NCI-H187 (cell line): ENCODE results near the gene RBM6.
"Not testable (repeated sequence)": the region's sequence is repeated elsewhere in the genome, so short reads cannot be mapped to it uniquely, and the experiment has no call there.

Experiments
- DNase-seq, 2 experiments: peaks; one replicate each; lab custom pipeline; 2025; lab: John Stamatoyannopoulos, UW

Gene RBM6

DNA sequence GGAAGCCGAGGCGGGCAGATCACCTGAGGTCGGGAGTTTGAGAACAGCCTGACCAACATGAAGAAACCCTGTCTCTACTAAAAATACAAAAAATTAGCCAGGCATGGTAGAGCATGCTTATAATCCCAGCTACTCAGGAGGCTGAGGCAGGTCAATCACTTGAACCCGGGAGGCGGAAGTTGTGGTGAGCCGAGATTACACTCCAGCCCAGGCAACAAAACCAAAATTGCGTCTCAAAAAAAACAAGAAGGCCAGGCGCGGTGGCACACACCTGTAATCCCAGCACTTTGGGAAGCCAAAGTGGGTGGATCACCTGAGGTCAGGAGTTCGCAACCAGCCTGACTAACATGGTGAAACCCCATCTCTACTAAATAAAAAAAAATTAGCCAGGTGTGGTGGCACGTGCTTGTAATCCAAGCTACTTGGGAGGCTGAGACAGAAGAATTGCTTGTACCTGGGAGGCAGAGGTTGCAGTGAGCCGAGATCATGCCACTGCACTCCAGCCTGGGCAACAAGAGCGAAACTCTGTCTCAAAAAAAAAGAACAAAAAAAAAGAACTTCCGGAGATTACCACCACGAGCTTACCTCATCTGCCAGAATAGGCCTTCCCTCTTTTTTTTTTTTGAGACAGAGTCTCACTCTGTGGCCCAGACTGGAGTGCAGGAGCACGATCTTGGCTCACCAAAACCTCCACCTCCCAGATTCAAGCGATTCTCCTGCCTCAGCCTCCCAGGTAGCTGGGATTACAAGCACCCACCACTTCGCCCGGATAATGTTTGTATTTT lies 22.0 kb upstream of the RBM6 start:
- not testable (repeated sequence) for DNase-seq

DNA sequence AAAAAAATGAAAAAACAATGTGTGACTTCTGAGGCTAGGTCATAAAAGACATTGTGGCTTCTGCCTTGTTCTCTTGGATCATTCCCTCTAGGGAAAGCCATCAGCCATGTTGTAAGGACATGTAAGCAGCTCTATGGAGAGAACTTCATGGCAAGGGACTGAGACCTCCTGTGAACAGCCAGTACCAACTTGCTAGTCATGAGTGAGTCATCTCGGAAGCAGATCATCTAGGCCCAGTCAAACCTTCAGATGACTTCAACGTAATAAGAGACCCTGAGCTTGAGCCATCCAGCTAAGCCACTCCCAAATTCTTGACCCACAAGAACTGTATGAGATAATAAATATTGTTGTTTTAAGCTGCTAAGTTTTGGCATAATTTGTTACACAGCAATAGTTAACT lies 15.3 kb upstream of the RBM6 start:
- no peak for DNase-seq

DNA sequence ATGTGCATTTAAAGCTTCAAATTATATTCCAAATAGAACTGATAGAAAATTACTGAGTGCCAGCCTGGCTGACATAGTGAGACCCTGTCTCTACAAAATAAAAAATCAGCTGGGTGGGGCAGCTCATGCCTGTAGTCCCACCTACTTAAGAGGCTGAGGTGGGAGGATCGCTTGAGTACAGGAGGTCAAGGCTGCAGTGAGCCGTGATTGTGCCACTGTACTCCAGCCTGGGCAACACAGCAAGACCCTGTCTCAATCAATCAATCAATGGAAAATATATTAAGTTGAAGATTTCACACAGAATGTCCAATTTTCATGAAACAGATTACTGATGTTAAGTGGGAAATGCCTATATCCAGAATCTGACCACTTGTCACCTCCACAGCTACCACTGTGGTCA lies 14.5 kb upstream of the RBM6 start:
- DNase-seq: no peak

DNA sequence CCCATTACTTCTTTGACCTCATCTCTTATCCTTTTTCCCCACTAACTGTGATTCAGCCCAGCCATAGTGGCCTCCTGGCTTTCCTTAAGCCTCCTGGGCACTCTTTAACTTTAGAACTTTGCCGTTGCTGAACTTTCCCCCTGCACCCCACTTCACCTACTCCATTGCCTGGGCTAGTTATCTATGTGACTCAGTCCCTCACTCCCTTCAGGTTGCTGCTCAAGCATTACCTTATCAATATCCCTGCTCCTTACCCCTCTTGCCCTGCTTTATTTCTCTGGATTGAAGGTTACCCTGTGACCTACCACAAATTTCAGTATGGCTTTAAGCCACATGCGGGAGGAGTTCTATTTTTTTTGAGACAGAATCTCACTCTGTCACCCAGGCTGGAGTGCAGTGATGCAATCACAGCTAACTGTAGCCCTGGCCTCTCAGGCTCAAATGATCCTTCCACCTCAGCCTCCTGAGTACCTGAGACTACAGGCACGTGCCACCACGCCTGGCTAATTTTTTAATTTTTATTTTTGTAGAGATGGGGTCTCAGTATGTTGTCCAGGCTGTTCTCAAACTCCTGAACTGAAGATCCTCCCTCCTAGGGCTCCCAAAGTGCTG lies 13.7 kb upstream of the RBM6 start:
- DNase-seq: no peak

DNA sequence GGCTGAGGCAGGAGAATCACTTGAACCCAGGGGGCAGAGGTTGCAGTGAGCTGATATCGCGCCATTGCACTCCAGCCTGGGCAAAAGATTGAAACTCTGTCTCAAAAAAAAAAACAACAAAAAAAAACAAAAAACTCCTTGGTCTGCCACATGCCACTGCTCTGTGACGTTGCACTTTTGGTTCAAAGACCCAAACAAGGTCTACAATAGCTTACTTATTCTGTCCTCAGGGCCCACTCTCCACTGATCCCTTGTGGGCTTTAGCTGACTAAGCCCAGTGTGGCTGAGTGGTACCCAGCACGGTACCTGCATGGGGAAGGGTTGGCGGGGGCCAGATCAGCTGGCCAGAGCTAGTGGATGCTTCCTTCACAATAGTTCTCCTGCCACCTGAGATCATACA lies 12.2 kb upstream of the RBM6 start:
- DNase-seq: no peak

DNA sequence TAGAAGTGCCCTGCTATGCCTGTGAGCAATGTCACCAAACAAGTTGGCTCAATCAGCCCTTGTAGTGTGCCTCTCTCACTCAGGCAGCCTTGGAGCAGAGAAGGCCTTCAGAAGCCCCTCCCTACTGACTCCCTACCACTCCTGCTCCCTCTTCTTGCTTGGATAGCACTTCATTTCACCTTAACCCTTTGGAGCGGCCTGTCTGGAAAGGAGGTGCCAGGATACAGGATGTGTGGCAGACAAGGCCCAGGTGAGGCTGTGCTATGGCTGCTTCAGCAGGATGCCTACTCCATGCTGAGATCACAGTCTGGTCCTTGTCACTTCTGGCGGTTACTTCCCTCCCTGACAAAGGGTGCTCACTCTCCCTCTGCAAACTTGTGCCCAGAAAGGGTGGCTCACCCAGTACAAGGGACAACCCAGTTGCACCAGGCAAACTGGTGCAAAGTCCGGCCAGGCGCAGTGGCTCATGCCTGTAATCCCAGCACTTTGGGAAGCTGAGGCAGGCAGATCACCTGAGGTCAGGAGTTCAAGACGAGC lies 11.4 kb upstream of the RBM6 start:
- no peak for DNase-seq

DNA sequence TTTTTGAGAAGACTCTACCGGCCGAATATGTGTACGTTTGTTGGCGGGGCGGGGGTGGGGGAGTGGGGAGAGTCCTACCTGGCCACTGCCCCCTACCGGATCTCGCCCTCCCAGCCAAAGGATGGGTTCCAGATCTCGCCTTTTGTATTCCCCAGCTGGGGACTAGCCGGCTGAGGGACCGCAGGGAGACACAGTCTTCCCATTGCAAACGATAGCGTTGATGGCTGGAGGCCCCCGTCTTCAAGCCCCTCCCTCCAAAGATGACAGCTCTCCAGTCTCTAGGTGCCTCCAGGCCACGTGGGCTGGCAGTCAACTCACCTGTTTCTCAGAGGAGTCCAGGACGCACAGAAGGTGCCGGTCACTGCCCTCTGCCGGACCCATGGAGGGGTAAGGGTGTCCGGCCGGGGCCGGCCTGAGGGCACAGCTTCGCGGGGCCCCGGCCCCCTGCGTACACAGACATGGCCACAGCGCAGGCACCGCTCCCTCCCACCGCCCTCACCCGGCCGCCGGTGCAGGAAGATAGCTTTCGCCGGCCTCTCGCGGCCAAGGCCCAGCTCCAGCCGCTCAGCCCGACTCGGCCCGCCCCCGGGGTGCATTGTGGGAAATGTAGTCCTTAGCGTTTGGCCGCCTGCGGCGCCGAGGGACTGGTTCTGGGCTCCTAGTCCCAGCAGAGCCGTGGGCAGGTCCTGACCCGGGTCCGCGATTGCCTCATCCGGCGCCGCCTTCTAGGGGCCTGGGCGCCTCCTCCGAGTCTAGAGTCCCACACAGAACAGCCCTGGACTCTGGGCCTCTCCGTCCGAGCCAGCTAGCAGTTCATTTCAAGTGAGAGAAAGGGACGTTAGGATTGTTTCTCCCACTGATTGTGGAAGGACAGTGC lies 10.4 kb upstream of the RBM6 start, which contains the start of gene MON1A:
Gene MON1A (minus strand): TSS at position 521 of the 877 bp plus-strand sequence. CDS start 16,465 bp downstream, outside the sequence.
- peak; percentile 50 to 70 for DNase-seq

DNA sequence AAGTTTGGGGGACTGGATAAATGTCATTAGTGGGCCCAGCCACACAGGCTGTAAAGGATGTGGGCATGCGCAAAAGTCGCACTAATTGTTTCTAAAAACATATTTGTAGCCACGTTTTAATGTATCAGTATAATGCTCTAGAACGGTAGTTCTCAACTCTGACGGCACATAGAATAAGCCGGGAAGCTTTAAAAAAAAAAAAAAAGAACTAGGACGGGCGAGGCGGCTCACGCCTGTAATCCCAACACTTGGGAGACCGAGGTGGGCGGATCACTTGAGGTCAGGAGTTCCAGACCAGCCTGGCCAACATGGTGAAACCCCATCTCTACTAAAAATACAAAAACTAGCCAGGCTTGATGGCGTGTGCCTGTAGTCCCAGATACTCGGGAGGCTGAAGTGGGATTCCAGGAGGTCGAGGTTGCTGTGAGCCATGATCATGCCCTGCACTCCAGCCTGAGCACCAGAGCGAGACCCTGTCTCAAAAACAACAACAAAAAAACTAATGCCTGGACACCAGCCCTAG lies 9.7 kb upstream of the RBM6 start:
- DNase-seq: no peak

DNA sequence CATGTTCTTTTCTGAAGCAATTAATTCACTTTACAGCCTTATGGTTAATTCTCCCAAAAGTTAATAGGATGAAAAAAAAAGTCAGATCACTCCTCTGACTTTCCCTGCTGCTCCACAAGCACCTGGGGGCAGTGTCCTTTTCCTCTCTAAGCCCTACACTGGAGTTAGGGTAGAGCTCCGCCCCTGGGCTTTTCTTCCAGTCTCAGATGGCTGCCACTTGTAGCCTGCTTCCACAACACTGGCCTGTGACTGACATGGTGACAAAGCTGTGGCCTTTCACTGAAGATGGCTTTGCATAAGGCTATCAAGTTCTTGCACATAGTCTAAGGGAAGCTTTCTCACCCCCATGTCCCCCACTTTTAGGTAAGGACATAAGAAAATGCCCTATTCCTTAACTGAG lies 9.0 kb upstream of the RBM6 start:
- DNase-seq: no peak

DNA sequence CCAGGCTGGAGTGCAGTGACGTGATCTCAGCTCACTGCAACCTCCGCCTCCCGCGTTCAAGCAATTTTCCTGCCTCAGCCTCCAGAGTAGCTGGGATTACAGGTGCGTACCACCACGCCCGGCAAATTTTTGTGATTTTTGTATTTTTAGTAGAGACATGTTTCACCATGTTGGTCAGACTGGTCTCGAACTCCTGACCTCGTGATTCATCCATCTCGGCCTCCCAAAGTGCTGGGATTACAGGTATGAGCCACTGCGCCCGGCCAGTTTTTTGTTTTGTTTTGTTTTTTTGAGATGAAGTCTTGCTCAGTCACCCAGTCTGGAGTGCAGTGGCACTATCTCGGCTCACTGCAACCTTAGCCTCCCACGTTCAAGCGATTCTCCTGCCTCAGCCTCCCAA lies 7.7 kb upstream of the RBM6 start:
- DNase-seq: not testable (repeated sequence)

DNA sequence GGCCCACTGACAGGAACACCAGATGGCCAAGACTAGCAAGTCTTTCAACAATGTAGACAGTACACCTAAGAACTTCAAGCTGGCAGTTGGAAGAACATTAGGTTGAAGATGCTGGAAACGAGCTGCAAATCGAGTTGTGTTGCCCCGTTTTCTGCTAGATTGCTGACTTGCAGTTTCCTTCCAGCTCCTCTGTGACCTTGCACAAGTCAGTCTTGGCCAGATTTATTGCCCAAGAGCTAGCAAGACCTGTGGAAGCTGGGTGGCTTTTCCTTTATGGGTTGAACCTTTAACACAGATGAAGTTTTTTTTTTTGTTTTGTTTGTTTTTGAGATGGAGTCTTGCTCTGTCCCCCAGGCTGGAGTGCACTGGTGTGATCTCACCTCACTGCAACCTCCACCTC lies 2.9 kb upstream of the RBM6 start:
- no peak for DNase-seq

DNA sequence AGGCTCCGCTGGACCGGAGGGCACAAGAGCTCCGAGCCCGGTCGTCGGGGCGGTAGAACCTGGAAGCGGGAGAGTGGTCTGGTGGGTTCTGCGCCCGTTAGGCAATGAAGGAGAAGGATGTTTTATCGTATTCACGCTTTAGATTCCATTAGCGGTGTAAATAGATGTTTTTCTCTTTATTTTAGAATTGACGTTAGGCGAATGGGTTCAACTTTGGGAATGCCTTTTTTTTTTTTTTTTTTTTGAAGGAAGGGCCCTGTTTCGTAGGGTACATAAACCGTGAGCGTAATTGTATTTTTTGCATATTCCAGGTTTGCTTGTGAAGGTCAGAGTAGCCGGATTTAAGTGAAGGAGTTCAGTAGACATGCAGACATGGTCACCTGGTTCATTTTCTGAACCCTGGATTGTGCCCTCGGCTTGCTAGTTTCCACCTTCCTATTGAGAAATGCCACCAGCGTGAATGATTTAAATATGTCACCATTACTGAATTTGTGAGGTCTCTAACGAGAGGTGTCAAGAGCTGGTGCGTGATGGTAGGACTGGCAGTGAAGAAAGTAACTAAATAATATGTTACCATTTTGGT lies 808 bp downstream of the RBM6 start:
- no peak for DNase-seq

DNA sequence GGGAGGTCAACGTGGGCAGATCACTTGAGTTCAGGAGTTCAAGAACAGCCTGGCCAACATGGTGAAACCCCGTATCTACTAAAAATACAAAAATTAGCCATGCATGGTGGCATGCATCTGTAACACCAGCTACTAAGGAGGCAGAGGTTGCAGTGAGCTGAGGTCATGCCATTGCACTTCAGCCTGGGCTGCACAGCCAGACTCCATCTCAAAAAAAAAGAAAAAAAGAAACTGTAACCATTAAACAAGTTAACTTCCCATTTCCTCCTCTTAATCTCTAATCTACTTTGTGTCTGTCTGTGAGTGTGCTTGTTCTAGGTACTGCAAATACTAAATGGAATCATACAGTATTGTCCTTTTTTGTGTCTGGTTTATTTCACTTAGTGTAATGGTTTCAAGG lies 2.7 kb downstream of the RBM6 start:
- DNase-seq: no peak

DNA sequence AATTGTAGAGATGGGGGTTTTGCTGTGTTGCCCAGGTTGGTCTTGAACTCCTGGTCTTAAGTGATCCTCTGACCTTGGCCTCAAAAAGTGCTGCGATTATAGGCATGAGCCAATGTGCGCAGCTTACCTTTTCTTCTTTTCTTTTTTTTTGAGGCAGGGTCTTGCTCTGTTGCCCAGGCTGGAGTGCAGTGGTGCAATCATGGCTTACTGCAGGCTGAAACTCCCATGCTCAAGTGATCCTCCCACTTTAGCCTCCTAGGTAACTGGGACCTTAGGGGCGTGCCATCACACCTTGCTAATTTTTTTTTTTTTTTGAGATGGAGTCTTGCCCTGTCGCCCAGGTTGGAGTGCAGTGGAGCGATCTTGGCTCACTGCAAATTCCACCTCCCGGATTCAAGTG lies 13.0 kb downstream of the RBM6 start:
- no peak for DNase-seq

DNA sequence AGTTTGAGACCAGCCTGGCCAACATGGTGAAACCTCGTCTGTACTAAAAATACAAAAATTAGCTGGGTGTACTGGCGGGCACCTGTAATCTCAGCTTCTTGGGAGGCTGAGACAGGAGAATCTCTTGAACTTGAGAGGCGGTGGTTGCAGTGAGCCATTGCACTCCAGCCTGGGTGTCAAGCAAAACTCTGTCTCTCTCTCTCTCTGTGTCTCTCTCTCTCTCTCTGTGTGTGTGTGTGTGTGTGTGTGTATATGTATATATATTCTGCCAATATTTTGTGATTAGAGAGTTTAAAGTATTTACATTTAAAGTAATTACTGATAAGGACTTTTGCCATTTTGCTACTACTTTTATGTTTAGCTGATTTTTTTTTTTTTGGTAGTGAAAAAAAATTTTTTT lies 15.7 kb downstream of the RBM6 start:
- DNase-seq: no peak

DNA sequence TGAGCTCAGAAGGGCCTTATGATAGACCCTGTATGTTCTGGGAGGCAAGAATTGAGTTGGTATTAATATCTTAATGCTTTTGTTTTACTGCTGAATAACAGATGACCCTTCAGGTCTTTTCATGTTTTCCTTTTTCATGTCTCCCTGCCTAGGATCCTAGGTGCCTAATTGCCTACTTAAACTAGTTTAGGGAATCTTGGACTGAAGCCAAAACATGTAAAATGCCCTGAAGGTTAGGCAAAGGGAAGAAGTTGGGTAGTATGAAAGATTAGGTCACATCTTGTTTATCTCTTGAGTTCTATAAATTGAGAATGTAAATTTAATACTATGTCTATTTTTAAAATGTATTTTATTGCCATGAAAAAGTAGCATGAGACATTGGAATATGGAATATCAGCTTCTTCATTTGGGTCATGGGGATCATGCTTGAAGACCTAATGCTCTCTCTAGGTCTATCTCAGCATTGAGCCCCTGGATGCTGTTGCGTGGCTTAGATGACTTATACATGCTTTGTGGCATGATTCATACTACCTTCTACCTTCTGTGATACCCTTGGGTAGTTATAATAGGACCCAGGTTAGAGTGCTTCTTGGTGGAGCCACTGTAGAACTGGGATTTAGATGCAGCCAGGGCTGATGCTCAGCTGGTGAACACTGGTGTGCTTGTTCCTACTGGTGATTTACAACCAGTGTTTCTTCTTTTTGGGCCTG lies 26.4 kb downstream of the RBM6 start:
- no peak for DNase-seq

DNA sequence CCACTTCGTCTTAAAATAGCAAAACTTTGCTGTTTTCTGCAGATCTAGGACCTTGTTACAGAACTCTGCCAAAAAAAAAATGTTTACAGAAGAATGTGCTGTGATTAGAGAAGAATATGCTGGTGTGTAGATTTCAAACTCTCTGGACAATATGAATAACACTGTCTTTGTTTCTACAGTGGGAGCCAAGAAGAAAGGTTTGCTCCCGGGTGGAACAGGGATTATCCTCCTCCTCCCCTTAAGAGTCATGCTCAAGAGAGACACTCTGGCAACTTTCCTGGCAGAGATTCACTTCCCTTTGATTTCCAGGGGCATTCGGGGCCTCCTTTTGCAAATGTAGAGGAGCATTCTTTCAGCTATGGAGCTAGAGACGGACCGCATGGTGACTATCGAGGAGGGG lies 27.3 kb downstream of the RBM6 start:
- DNase-seq: no peak

DNA sequence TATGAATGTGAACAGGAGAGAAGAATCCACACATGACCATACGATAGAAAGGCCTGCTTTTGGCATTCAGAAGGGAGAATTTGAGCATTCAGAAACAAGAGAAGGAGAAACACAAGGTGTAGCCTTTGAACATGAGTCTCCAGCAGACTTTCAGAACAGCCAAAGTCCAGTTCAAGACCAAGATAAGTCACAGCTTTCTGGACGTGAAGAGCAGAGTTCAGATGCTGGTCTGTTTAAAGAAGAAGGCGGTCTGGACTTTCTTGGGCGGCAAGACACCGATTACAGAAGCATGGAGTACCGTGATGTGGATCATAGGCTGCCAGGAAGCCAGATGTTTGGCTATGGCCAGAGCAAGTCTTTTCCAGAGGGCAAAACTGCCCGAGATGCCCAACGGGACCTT lies 28.4 kb downstream of the RBM6 start:
- DNase-seq: no peak

DNA sequence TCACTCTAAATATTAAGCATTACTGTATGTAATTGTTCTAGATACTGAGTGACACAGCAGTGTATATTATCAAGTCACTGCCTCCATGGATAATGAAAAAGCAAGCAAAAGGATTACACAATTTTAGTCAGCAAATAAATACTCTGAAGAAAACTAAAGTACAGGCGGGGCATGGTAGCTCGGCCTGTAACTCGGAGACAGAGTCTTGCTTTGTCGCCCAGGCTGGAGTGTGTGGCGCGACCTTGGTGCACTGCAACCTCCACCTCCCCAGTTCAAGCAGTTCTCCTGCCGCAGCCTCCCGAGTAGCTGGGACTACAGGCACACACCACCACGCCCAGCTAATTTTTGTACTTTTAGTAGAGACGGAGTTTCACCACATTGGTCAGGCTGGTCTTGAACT lies 32.7 kb downstream of the RBM6 start:
- DNase-seq: no peak

DNA sequence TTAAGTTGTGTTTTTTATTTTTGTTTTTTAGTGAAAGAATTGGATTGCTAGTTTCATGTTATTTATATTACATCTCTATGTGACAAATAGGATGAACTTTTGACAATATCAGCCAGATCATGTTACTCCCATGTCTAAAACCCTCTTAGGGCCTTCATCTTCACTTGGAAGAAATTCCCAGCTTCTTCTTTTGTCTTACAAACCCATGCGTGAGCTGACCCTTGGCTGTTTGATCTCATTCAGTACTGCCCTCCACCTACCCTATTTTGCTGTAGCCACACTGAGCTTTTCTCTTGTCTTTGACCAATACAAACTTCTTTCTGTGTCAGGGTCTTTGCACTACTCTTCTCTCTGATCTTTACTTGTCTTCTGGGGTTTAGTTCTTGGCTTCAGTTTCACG lies 37.0 kb downstream of the RBM6 start:
- no peak for DNase-seq

DNA sequence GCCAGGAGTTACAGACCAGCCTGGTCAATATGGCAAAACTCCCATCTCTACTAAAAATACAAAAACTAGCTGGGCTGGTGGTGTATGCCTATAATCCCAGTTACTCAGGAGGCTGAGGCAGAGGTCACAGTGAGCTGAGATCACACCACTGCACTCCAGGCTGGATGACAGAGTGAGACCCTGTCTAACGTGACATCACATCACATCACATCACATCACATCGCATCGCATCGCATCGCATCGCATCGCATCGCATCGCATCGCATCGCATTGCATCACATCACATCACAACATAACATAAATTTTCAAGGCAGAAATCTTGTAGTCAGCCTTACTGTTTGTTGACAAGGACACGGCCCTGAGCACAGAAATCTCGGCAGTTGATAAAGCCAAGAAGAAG lies 44.4 kb downstream of the RBM6 start:
- no peak for DNase-seq
